Amygdala (tissue), 56 donors: ENCODE measurements around the gene FAM120AOS.

ENCODE experiments used
- DNase-seq, 56 donors: peaks; one replicate each; lab custom pipeline; 2025; lab: John Stamatoyannopoulos, UW

FAM120AOS gene

GRCh38 chr9:93397661-93398373 is 55.6 kb downstream of the FAM120AOS start:
- DNase-seq: no peak
